GM19324 (cell line): ENCODE results near the gene HSBP1.

Source experiments
- ATAC-seq: cut with Tn5 transposase; IDR thresholded peaks from one replicate; pipeline ENCODE4 v1.9.1; 2021; ENCODE audit warnings: mild to moderate bottlenecking, moderate library complexity; ENCODE audit not compliant: unreplicated experiment, low FRiP score

Gene HSBP1

GRCh38 chr16:83835586-83836566 is 28.1 kb downstream of the HSBP1 start:
- no peak for ATAC-seq

- no peak for ATAC-seq
These were observed 29.8 kb downstream of the HSBP1 start for GRCh38 chr16:83837566-83837965.

- ATAC-seq, result no peak
These were observed 30.4 kb downstream of the HSBP1 start for GRCh38 chr16:83838151-83838550.

GRCh38 chr16:83839561-83839960 is 31.8 kb downstream of the HSBP1 start:
- no peak for ATAC-seq

GRCh38 chr16:83840060-83840617 is 32.4 kb downstream of the HSBP1 start:
- no peak for ATAC-seq

- no peak for ATAC-seq
These were observed 34.5 kb downstream of the HSBP1 start for GRCh38 chr16:83842291-83842690.

GRCh38 chr16:83842756-83843507 is 35.2 kb downstream of the HSBP1 start:
- no peak for ATAC-seq

- ATAC-seq, result no peak
These were observed 35.9 kb downstream of the HSBP1 start for GRCh38 chr16:83843657-83844056.

GRCh38 chr16:83845263-83845662 is 37.5 kb downstream of the HSBP1 start:
- ATAC-seq, result no peak

GRCh38 chr16:83847371-83848225 is 39.8 kb downstream of the HSBP1 start:
- no peak for ATAC-seq

GRCh38 chr16:83849421-83849820 is 41.6 kb downstream of the HSBP1 start:
- ATAC-seq, result no peak

- ATAC-seq, result no peak
These were observed 43.2 kb downstream of the HSBP1 start for GRCh38 chr16:83850947-83851346.

- ATAC-seq, result no peak
These were observed 43.7 kb downstream of the HSBP1 start for GRCh38 chr16:83851473-83851872.

GRCh38 chr16:83852774-83853173 is 45.0 kb downstream of the HSBP1 start:
- no peak for ATAC-seq

GRCh38 chr16:83853834-83854233 is 46.1 kb downstream of the HSBP1 start:
- ATAC-seq, result no peak

GRCh38 chr16:83854420-83854819 is 46.6 kb downstream of the HSBP1 start:
- no peak for ATAC-seq

- ATAC-seq, result no peak
These were observed 49.0 kb downstream of the HSBP1 start for GRCh38 chr16:83856792-83857191.

- no peak for ATAC-seq
These were observed 51.5 kb downstream of the HSBP1 start for GRCh38 chr16:83859265-83859664.

GRCh38 chr16:83862661-83863060 is 54.9 kb downstream of the HSBP1 start:
- no peak for ATAC-seq

GRCh38 chr16:83863682-83864081 is 55.9 kb downstream of the HSBP1 start:
- ATAC-seq, result no peak
